Mesodermal cell (in vitro differentiated cells): ENCODE results near the gene PPM1J.

ENCODE experiments used
- H3K27ac ChIP-seq: 2 replicates; pipeline ENCODE4 v1.7.0; 2013; ENCODE audit warnings: mild to moderate bottlenecking, low read depth, low read length, moderate library complexity; ENCODE audit not compliant: severe bottlenecking
- H3K36me3 ChIP-seq: 2 replicates; pipeline ENCODE4 v1.7.1; 2013; ENCODE audit warnings: mild to moderate bottlenecking, low read length, moderate library complexity; ENCODE audit not compliant: control insufficient read depth, insufficient read depth
- H3K4me1 ChIP-seq: one replicate; pipeline ENCODE4 v1.7.1; 2013; ENCODE audit warnings: mild to moderate bottlenecking, low read length; ENCODE audit not compliant: insufficient read depth, control insufficient read depth, poor library complexity, severe bottlenecking
- H3K4me3 ChIP-seq: 2 replicates; pipeline ENCODE4 v1.7.0; 2013; ENCODE audit warnings: low read length, control low read depth, mild to moderate bottlenecking; ENCODE audit not compliant: insufficient read depth, poor library complexity, severe bottlenecking; ENCODE audit errors: extremely low read depth
- H3K9me3 ChIP-seq: 2 replicates; pipeline ENCODE4 v1.7.1; 2013; ENCODE audit warnings: mild to moderate bottlenecking, low read length, moderate library complexity; ENCODE audit not compliant: control insufficient read depth
- WGBS, 2 experiments: methylation state at CpG; one replicate each; pipeline ENCODE4 v1.1.5; 2013; ENCODE audit warnings: missing lambda C conversion rate in 2 of 2; ENCODE audit not compliant: insufficient coverage in 2 of 2; 5-methylcytosine and 5-hydroxymethylcytosine counted together

PPM1J gene

DNA sequence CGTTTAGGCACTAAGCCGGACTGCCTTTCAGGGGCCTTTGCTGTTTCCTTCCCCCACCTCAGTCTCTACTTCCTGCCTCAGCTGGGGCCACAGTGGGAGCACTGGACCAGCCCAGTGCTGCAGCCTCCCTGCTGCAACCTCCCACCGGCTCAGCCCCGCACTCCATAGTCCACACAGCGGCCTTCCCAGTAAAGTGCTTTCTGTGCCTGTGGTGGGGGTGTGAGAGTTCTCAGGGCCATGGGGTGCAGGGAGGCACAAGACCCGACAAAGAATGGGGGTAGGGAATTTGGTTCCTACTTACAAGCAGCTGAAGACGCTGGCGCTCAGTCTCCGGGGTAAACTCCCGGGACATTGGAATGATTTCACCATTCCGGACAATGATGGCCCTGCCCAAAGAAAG lies 3.5 kb downstream of the PPM1J start:
- no peak overlapping the region for H3K27ac ChIP-seq
- H3K4me3 ChIP-seq, result no peak overlapping the region
- H3K4me1 ChIP-seq, result peaks cover 26% of the 10 kb centered on the region
- H3K36me3 ChIP-seq, result no peaks in the 10 kb centered on the region
- no peaks in the 10 kb centered on the region for H3K9me3 ChIP-seq
- 68 to 81% methylated on average over 6 to 8 of the region's 11 CpGs for WGBS, 2 experiments

DNA sequence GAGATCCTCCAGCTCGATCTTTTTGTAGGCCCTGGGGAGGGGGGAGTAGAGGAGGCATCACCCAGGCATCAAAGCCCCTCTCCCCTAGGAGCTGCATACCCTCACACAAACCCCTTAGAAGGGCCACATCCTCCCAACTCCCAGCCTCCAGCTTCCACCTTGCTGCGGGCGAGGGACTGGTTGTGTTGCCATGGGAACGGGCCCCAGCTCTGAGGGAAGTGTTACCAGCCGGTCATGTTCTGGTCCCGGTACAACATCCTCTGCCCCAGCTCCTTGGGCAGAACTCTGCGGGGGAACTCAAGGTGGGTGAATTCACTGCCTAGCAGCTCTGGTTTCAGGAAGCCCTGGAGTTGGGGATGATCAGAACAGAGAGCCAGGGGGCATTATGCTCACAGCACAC lies 4.1 kb downstream of the PPM1J start:
- Histone ChIP-seq H3K4me3 (no peak overlapping the region), H3K9me3 (no peaks in the 10 kb centered on the region), H3K4me1 (peaks cover 24% of the 10 kb centered on the region), H3K27ac (no peak overlapping the region), H3K36me3 (no peaks in the 10 kb centered on the region)
- WGBS, 2 experiments, result 70 to 76% methylated on average over 4 to 6 of the region's 7 CpGs

DNA sequence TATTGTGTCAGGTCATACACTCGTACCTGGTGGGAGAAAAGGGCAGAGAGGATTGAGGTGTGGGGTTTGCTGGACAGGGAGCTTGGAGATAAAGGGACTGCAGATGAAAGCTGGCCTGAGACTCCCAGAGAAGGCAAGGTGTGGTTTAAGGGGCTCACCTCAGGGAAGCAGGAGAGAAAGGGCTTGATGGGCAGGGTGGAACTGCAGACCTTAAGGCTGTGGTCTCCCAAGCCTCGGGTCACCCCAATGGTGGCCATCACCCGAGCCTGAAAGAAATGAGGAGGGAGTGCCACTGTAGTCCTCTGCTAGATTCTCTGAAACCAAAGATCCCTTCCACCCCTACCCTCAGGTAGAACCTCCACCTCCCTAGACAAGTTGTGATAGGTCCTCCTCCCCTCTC lies 4.5 kb downstream of the PPM1J start:
- H3K4me1 ChIP-seq, result peaks cover 21% of the 10 kb centered on the region
- H3K36me3 ChIP-seq, result no peaks in the 10 kb centered on the region
- WGBS, 2 experiments, result 85 to 100% methylated on average over 1 to 3 of the region's 3 CpGs
- no peak overlapping the region for H3K4me3 ChIP-seq
- H3K9me3 ChIP-seq, result no peaks in the 10 kb centered on the region
- no peak overlapping the region for H3K27ac ChIP-seq

DNA sequence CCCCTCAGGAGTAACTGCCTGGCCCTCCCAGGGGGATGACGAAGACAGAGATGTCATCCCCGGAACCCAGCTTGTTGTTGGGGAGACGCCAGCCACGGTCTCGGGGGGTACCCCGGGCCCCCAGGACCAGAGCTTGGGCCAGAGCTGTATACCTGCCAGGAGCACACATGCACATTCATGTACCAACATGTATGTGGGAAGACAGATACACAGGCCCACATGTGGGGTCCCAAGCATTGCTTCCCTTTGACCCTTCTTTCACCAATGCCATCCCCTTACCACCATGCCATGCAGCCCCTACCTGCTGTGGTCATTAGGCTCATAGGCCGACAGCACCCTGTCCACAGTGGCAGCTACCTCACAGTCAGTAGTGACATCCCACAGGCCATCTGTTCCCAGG lies 5.0 kb downstream of the PPM1J start:
- Histone ChIP-seq H3K36me3 (no peaks in the 10 kb centered on the region), H3K4me3 (no peak overlapping the region), H3K4me1 (peaks cover 21% of the 10 kb centered on the region), H3K27ac (no peak overlapping the region), H3K9me3 (no peaks in the 10 kb centered on the region)
- 92 to 100% methylated on average over 1 to 3 of the region's 7 CpGs for WGBS, 2 experiments

DNA sequence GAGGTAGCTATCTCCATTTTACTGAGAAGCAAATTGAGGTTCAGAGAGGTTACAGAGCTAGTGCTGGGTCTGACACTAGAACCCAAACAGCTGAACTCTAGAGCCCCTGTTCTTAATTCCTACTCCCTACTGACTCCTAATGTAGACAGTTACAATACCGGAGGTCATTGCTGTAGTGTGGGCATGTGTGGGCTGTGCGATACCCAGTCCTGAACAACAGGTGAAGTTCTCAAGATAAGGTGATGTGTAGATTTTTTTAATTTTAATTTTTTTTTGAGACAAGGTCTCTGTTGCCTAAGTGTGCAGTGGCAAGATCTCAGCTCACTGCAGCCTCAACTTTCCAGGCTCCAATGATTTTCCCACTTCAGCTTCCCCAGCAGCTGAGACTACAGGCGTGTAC lies 6.6 kb downstream of the PPM1J start:
- H3K9me3 ChIP-seq, result no peaks in the 10 kb centered on the region
- no peak overlapping the region for H3K4me3 ChIP-seq
- 100% methylated on average over 1 of the region's 3 CpGs; no CpG with 5 or more reads in 1 of the 2 experiments for WGBS, 2 experiments
- no peak overlapping the region for H3K27ac ChIP-seq
- peaks cover 32% of the 10 kb centered on the region for H3K4me1 ChIP-seq
- H3K36me3 ChIP-seq, result peaks cover 9% of the 10 kb centered on the region

DNA sequence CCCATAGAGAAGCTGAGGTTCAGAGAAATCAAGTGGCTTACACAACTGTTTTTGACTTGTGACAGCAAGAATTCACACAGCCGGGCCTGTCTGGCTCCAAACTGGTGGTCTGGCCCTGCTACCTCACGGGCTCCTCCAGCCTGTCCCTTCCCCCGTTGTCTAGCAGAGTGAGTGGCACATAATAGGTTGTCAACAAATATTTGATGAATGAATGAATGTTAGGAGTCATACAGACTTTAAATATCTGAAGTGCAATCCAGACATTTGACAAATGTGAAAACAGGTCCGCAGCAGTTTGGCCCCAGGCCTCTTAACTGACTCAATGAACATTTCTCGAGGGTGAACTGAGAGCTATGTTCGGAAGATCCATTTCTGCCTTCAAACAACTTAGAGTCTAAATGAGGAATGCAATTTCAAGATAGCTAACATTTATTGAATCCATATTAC lies 7.1 kb downstream of the PPM1J start:
- H3K9me3 ChIP-seq, result no peaks in the 10 kb centered on the region
- H3K36me3 ChIP-seq, result peaks cover 14% of the 10 kb centered on the region
- no peak overlapping the region for H3K27ac ChIP-seq
- H3K4me1 ChIP-seq, result peaks cover 37% of the 10 kb centered on the region
- H3K4me3 ChIP-seq, result peak overlapping the region; percentile 88
- 81 to 84% methylated on average over 4 to 6 of the region's 6 CpGs for WGBS, 2 experiments

DNA sequence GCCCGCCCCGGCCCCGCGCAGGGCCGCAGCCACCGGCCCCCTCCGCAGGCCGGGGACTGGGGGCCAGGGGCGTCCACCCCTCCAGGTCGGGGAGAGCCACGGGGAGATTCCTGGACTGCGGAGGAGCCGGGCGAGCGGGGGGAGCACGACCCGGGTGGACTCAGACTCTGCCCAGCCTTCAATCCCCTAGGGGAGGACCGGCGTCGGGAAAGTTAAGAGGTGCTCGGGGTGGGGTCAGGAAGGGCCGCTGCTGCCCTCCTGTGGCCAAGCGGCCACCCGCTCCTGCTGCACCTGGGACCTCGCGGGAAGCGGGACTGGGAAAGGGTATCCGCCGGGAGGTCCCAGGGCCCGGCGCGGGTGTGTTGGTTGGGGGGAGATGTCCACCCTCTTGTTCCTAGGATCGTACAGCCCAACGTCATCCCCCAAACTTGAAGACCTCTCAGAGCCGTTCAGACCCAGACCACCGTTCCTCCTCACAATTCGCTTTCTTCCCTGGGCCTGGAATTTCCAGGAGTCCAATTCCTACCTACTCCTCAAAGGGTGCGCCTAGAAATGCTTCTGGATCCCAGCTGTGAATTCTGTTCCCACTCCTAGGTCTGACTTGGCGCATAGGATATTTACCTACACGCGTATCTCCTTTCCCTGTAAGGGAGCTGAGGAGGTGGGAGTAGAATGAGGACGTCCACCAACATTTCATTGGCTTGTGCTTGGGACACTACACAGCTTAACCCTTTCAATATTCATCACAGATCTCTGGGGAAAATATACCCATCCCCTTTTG lies 7.7 kb downstream of the PPM1J start:
- H3K4me1 ChIP-seq, result peaks cover 43% of the 10 kb centered on the region
- peaks cover 20% of the 10 kb centered on the region for H3K36me3 ChIP-seq
- WGBS, 2 experiments, result 6 to 8% methylated on average over 15 to 19 of the region's 42 CpGs
- H3K9me3 ChIP-seq, result no peaks in the 10 kb centered on the region
- H3K27ac ChIP-seq, result no peak overlapping the region
- H3K4me3 ChIP-seq, result peak overlapping the region; percentile 88

DNA sequence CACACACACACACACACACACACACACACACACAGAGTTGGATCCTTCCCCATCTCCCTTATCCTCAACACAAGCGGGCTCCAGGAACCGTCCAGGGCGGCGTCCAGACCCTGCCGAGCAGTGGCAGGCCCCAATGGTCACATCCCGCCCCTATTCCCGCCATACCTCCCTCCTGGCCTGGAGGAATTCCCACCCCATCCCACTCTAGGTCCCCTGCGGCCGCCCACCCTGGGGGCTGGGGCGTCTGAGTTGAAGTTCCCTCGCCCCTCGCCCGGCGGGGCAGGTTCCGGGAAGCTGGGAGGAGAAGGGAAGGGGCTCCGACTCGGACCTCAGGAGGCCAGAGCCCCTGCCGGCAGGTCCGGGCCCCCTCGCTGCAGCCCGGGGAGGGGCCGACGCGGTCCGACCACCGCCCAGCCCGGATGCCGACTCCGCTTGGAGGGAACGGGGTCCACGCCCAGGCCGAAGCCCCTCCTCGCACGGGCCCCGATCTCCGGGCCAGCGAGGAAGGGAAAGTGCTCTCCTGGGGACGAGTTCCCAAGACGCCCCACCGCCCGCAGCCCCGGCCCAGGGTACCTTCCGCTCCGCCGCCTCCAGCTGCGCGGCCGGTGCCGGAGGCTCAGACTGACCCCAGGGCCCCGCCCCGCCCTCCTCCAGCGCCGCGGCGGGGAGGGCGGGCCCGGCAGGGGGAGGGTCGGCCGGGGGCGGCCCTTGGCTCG lies 8.5 kb downstream of the PPM1J start, which contains the start of gene RHOC:
Gene RHOC (minus strand): TSS at position 623 of the 716 bp plus-strand sequence. CDS start 3,328 bp downstream, outside the sequence.
- Histone ChIP-seq H3K27ac (peak within 1 kb of the TSS; percentile 89), H3K9me3 (no peaks in the 10 kb centered on the region), H3K4me3 (peak within 1 kb of the TSS; percentile 88), H3K36me3 (peaks cover 27% of the 10 kb centered on the region), H3K4me1 (peaks cover 45% of the 10 kb centered on the region)
- WGBS, 2 experiments, result 0 to 1% methylated on average over 26 to 36 of the region's 61 CpGs

DNA sequence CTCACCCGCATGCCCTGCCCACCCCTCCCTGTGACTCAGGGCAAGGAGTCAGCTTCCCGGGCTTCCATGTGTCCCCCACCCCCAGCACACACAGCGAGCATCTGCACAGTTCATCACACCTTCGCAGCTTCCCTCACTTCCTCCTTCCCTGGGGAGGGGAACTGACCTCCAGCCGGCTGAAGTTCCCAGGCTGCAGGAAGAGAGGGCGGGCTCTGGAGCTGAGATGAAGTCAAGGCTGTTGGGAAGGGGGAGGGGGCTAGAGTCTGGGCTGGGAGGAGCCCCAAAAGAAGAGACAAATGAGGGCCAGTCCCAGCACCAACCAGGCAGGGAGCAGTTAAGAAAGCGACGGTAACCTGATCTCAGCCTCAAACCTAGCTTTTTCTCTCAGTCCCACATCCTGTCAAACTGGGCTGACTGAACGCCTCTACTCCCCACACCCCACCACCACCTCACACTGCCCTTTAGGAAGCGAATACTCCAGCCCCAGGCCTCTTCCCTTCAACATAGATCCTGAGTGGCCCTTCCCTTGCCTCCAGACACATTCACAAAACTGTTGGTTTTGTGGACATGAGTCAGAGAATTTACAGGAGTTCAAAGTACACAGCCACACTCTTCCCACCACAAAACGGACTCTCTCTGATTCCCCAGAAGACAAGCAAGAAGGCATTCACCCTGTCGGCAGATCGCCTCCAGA lies 10.1 kb downstream of the PPM1J start:
- no peaks in the 10 kb centered on the region for H3K9me3 ChIP-seq
- H3K4me1 ChIP-seq, result peaks cover 54% of the 10 kb centered on the region
- 2 to 7% methylated on average over 9 of the region's 13 CpGs for WGBS, 2 experiments
- peaks cover 36% of the 10 kb centered on the region for H3K36me3 ChIP-seq
- peak overlapping the region; percentile 88 for H3K4me3 ChIP-seq
- H3K27ac ChIP-seq, result peak overlapping the region; percentile 89

DNA sequence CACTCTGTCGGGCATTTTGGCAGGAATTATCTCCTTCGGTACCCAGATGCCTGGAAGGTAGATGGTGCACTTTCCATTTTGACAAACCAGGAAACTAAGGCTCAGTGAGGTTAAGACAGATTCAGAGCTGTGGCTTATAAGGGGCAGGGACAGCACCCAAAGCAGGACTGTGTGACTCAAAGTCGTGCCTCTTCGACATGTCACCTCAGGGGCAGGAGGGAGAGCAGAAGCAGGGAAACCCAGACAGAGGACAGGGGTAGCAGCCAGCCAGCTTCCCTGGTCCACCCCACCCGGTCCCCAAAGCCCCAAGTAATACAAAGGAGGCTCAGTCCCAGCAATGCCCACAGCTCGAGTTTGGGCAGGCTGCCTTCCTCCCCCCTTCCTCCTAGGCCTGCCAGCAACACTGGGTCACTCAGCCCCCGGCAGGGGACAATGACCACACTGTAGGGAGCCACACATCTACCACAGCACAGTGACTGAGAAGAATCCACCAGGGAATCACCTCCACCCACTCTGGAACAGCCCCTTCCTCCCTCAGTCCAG lies 10.7 kb downstream of the PPM1J start:
- H3K36me3 ChIP-seq, result peaks cover 42% of the 10 kb centered on the region
- peak overlapping the region; percentile 28 for H3K4me3 ChIP-seq
- peak overlapping the region; percentile 89 for H3K27ac ChIP-seq
- H3K9me3 ChIP-seq, result no peaks in the 10 kb centered on the region
- H3K4me1 ChIP-seq, result peaks cover 60% of the 10 kb centered on the region
- WGBS, 2 experiments, result 55% methylated on average over 7 of the region's 7 CpGs
